ENCODE results near the gene SSR3. TPM values are rescaled to one million over a fixed set of nuclear protein-coding genes. Genes with fewer than 3 reads are reported as not detected.

Gene SSR3
- total and polyA plus RNA-seq, 2 donors from 2014 or later: 132 to 150 TPM

DNA sequence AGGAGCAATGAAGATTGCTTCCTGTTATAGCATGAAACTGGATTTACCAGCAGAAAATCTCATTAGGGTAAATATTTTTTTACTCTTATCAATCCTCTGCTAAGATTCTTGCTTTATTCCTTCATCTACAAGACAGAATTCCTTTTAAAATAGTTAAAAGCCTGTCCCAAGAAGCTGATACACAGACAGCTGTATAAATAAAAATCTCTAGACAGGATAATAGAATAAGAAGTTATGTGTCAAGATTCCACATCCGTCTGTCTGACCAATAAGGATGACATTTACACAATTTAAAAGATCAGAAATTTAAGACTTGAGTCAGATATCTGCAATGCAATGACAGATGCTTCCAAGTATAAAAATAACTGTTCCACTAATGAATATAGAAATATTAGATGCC, 57.6 kb downstream of the SSR3 start:
- Histone ChIP-seq H3K9ac (ENCODE audit: low read length in 3 of 3) (no peak overlapping the region), H3K9me3 (ENCODE audit: control insufficient read depth in 2 of 3, insufficient read depth in 1 of 3, low read length in 3 of 3) (no peaks in the 10 kb centered on the region), H3K36me3 (ENCODE audit: control insufficient read depth in 2 of 3, insufficient read depth in 3 of 3, low read length in 3 of 3) (no peaks in the 10 kb centered on the region), H3K27me3 (ENCODE audit: control insufficient read depth, insufficient read depth, low read length) (no peaks in the 10 kb centered on the region), H3K27ac (ENCODE audit: low read depth in 2 of 2, low read length in 2 of 2) (no peak overlapping the region), H3K4me3 (ENCODE audit: low read length in 3 of 3) (no peak overlapping the region), H3K4me1 (ENCODE audit: control insufficient read depth in 2 of 3, insufficient read depth in 2 of 3, low read depth in 1 of 3, low read length in 3 of 3) (no peaks in the 10 kb centered on the region)
- TF ChIP-seq, protein P1, sequence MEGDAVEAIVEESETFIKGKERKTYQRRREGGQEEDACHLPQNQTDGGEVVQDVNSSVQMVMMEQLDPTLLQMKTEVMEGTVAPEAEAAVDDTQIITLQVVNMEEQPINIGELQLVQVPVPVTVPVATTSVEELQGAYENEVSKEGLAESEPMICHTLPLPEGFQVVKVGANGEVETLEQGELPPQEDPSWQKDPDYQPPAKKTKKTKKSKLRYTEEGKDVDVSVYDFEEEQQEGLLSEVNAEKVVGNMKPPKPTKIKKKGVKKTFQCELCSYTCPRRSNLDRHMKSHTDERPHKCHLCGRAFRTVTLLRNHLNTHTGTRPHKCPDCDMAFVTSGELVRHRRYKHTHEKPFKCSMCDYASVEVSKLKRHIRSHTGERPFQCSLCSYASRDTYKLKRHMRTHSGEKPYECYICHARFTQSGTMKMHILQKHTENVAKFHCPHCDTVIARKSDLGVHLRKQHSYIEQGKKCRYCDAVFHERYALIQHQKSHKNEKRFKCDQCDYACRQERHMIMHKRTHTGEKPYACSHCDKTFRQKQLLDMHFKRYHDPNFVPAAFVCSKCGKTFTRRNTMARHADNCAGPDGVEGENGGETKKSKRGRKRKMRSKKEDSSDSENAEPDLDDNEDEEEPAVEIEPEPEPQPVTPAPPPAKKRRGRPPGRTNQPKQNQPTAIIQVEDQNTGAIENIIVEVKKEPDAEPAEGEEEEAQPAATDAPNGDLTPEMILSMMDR (IDR thresholded peaks at IDR 0.05; ENCODE audit: borderline replicate concordance, extremely low read depth, insufficient read depth): no peak
- intact Hi-C loops (cut with DNase I): no loop called here
- DNase-seq: no peak
- no peak for FAIRE-seq

GRCh38 chr3:156495816-156496215, 59.1 kb downstream of the SSR3 start:
- TF ChIP-seq, protein P1 (IDR thresholded peaks at IDR 0.05; ENCODE audit: borderline replicate concordance, extremely low read depth, insufficient read depth): no peak
- Histone ChIP-seq H3K9ac (ENCODE audit: low read length in 3 of 3) (no peak overlapping the region), H3K36me3 (ENCODE audit: control insufficient read depth in 2 of 3, insufficient read depth in 3 of 3, low read length in 3 of 3) (no peaks in the 10 kb centered on the region), H3K4me1 (ENCODE audit: control insufficient read depth in 2 of 3, insufficient read depth in 2 of 3, low read depth in 1 of 3, low read length in 3 of 3) (no peaks in the 10 kb centered on the region), H3K4me3 (ENCODE audit: low read length in 3 of 3) (no peak overlapping the region), H3K27me3 (ENCODE audit: control insufficient read depth, insufficient read depth, low read length) (no peaks in the 10 kb centered on the region), H3K27ac (ENCODE audit: low read depth in 2 of 2, low read length in 2 of 2) (no peak overlapping the region), H3K9me3 (ENCODE audit: control insufficient read depth in 2 of 3, insufficient read depth in 1 of 3, low read length in 3 of 3) (no peaks in the 10 kb centered on the region)
- intact Hi-C loops (cut with DNase I): no loop called here
- FAIRE-seq (no peak), DNase-seq (no peak)

DNA sequence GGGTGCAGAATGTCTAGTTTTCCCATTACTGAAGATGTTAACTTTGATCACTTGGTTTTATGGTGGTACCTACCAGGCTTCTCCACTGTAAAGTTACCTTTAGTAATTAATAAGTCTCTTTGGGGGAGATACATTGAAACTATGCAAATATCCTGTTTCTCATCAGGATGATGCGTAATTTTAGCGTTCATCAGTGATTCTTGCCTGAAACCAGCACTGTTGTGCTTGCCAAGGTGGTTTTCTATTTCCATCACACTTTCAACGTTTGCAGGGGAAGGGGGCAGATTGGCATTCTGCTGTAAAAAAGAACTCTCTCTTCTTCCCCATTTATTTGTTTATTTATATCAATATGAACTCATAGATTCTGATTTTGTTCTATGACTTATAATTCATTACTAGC, 61.0 kb downstream of the SSR3 start:
- intact Hi-C loops (cut with DNase I): no loop called here
- TF ChIP-seq, protein P1 (IDR thresholded peaks at IDR 0.05; ENCODE audit: borderline replicate concordance, extremely low read depth, insufficient read depth): no peak
- H3K9me3 ChIP-seq (ENCODE audit: control insufficient read depth in 2 of 3, insufficient read depth in 1 of 3, low read length in 3 of 3): no peaks in the 10 kb centered on the region
- H3K4me3 ChIP-seq (ENCODE audit: low read length in 3 of 3): no peak overlapping the region
- FAIRE-seq (no peak), DNase-seq (no peak)
- no peak overlapping the region for H3K9ac ChIP-seq (ENCODE audit: low read length in 3 of 3)
- no peaks in the 10 kb centered on the region for H3K4me1 ChIP-seq (ENCODE audit: control insufficient read depth in 2 of 3, insufficient read depth in 2 of 3, low read depth in 1 of 3, low read length in 3 of 3)
- no peaks in the 10 kb centered on the region for H3K27me3 ChIP-seq (ENCODE audit: control insufficient read depth, insufficient read depth, low read length)
- H3K27ac ChIP-seq (ENCODE audit: low read depth in 2 of 2, low read length in 2 of 2): no peak overlapping the region
- H3K36me3 ChIP-seq (ENCODE audit: control insufficient read depth in 2 of 3, insufficient read depth in 3 of 3, low read length in 3 of 3): no peaks in the 10 kb centered on the region

DNA sequence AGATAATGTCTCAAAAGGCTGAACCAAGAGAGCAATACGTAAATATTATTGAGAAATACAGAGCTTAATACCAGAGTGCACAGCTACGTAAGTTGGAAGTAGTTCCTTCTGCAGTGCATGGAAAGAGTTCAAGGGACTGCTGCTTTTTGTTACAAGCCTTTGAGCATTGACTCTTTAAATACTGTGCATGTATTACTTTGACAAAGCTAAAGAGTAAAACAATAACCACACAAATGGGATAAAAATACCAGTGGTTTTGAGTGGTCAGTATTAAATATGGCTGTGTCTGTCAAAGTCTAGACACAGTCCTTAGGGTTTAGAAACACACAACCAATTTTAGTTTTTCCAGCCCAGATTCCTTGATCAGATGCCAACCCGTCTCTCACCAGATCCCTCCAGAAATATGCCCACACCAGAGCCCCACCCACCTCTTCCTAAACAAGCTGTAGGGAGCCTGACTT, 62.1 kb downstream of the SSR3 start:
- no peak for DNase-seq
- Histone ChIP-seq H3K4me3 (ENCODE audit: low read length in 3 of 3) (no peak overlapping the region), H3K36me3 (ENCODE audit: control insufficient read depth in 2 of 3, insufficient read depth in 3 of 3, low read length in 3 of 3) (no peaks in the 10 kb centered on the region), H3K27ac (ENCODE audit: low read depth in 2 of 2, low read length in 2 of 2) (no peak overlapping the region), H3K9ac (ENCODE audit: low read length in 3 of 3) (no peak overlapping the region), H3K9me3 (ENCODE audit: control insufficient read depth in 2 of 3, insufficient read depth in 1 of 3, low read length in 3 of 3) (no peaks in the 10 kb centered on the region), H3K27me3 (ENCODE audit: control insufficient read depth, insufficient read depth, low read length) (no peaks in the 10 kb centered on the region), H3K4me1 (ENCODE audit: control insufficient read depth in 2 of 3, insufficient read depth in 2 of 3, low read depth in 1 of 3, low read length in 3 of 3) (no peaks in the 10 kb centered on the region)
- TF ChIP-seq, protein P1 (IDR thresholded peaks at IDR 0.05; ENCODE audit: borderline replicate concordance, extremely low read depth, insufficient read depth): no peak
- FAIRE-seq: no peak
- intact Hi-C loops (cut with DNase I): no loop called here
